ENCODE results near the gene VGLL3. TPM values are rescaled to one million over a fixed set of nuclear protein-coding genes. Genes with fewer than 3 reads are reported as not detected.

VGLL3 gene
- total RNA-seq, 1 donor from 2014 or later, result not detected

GRCh38 chr3:86954747-86955146, 36.2 kb downstream of the VGLL3 start:
- intact Hi-C loops (cut with micrococcal nuclease), result no loop called here

GRCh38 chr3:86954226-86954625, 36.7 kb downstream of the VGLL3 start:
- intact Hi-C loops (cut with micrococcal nuclease), result no loop called here

GRCh38 chr3:86951322-86951721, 39.6 kb downstream of the VGLL3 start:
- intact Hi-C loops (cut with micrococcal nuclease), result no loop called here

- intact Hi-C loops (cut with micrococcal nuclease), result no loop called here
Observed at GRCh38 chr3:86950717-86951116, 40.2 kb downstream of the VGLL3 start.

GRCh38 chr3:86949850-86950249, 41.1 kb downstream of the VGLL3 start:
- intact Hi-C loops (cut with micrococcal nuclease), result no loop called here

- intact Hi-C loops (cut with micrococcal nuclease), result no loop called here
Observed at GRCh38 chr3:86948822-86949221, 42.1 kb downstream of the VGLL3 start.

- intact Hi-C loops (cut with micrococcal nuclease), result no loop called here
Observed at GRCh38 chr3:86942206-86942605, 48.7 kb downstream of the VGLL3 start.

GRCh38 chr3:86938416-86939105, 52.4 kb downstream of the VGLL3 start:
- intact Hi-C loops (cut with micrococcal nuclease), result no loop called here

GRCh38 chr3:86937306-86937791, 53.6 kb downstream of the VGLL3 start:
- intact Hi-C loops (cut with micrococcal nuclease), result no loop called here

GRCh38 chr3:86934851-86935250, 56.1 kb downstream of the VGLL3 start:
- intact Hi-C loops (cut with micrococcal nuclease), result no loop called here

GRCh38 chr3:86930831-86931230, 60.1 kb downstream of the VGLL3 start:
- intact Hi-C loops (cut with micrococcal nuclease), result no loop called here

- intact Hi-C loops (cut with micrococcal nuclease), result no loop called here
Observed at GRCh38 chr3:86930181-86930580, 60.8 kb downstream of the VGLL3 start.

- intact Hi-C loops (cut with micrococcal nuclease), result no loop called here
Observed at GRCh38 chr3:86929046-86929445, 61.9 kb downstream of the VGLL3 start.

- intact Hi-C loops (cut with micrococcal nuclease), result no loop called here
Observed at GRCh38 chr3:86923071-86923491, 67.9 kb downstream of the VGLL3 start.

GRCh38 chr3:86921971-86922680, 68.8 kb downstream of the VGLL3 start:
- intact Hi-C loops (cut with micrococcal nuclease), result no loop called here

- intact Hi-C loops (cut with micrococcal nuclease), result no loop called here
Observed at GRCh38 chr3:86914670-86915069, 76.3 kb downstream of the VGLL3 start.

GRCh38 chr3:86913160-86913559, 77.8 kb downstream of the VGLL3 start:
- intact Hi-C loops (cut with micrococcal nuclease), result no loop called here

GRCh38 chr3:86895202-86895601, 95.7 kb downstream of the VGLL3 start:
- intact Hi-C loops (cut with micrococcal nuclease), result no loop called here

- intact Hi-C loops (cut with micrococcal nuclease), result no loop called here
Observed at GRCh38 chr3:86890741-86891396, 100.1 kb downstream of the VGLL3 start.
